Measurements from ENCODE around the gene ATP10D. TPM values are rescaled to one million over a fixed set of nuclear protein-coding genes. Genes with fewer than 3 reads are reported as not detected.

The ATP10D gene
- total RNA-seq (10 to 100 TPM; 13.6 to 70.0 (median 39.2) TPM), polyA plus RNA-seq (10 to 100 TPM in 1 of 3 donors, 1 to 10 TPM in 2; 3.8 to 17.3 (median 5.0) TPM)
- long read RNA-seq, donor 1, partial matches to known transcripts: 0 of 1 reads
- long read RNA-seq, donor 1, other reads (novel, unspliced or antisense): 0 of 1 reads
- long read RNA-seq, donor 2, full-length matches to known transcripts: 1 of 17 reads
- long read RNA-seq, donor 2, partial matches to known transcripts: 16 of 17 reads
- long read RNA-seq, donor 2, other reads (novel, unspliced or antisense): 0 of 17 reads
- long read RNA-seq, donor 3, full-length matches to known transcripts: 1 of 1 reads
- long read RNA-seq, donor 3, partial matches to known transcripts: 0 of 1 reads
- long read RNA-seq, donor 3, other reads (novel, unspliced or antisense): 0 of 1 reads
- long read RNA-seq, donor 4, partial matches to known transcripts: 5 of 6 reads
- long read RNA-seq, donor 4, other reads (novel, unspliced or antisense): 0 of 6 reads
- long read RNA-seq, donor 5, full-length matches to known transcripts: 9 of 25 reads
- long read RNA-seq, donor 5, partial matches to known transcripts: 9 of 25 reads
- long read RNA-seq, donor 5, other reads (novel, unspliced or antisense): 7 of 25 reads
- long read RNA-seq, donor 6, partial matches to known transcripts: 4 of 5 reads
- long read RNA-seq, donor 6, other reads (novel, unspliced or antisense): 1 of 5 reads
- long read RNA-seq, donor 7, full-length matches to known transcripts: 2 of 2 reads
- long read RNA-seq, donor 7, partial matches to known transcripts: 0 of 2 reads
- long read RNA-seq, donor 7, other reads (novel, unspliced or antisense): 0 of 2 reads
- long read RNA-seq, donor 8, partial matches to known transcripts: 20 of 25 reads
- long read RNA-seq, donor 8, other reads (novel, unspliced or antisense): 0 of 25 reads
- long read RNA-seq, donor 9, partial matches to known transcripts: 15 of 16 reads
- long read RNA-seq, donor 9, other reads (novel, unspliced or antisense): 0 of 16 reads
- long read RNA-seq, donor 10, partial matches to known transcripts: 0 of 2 reads
- long read RNA-seq, donor 10, other reads (novel, unspliced or antisense): 0 of 2 reads

GRCh38 chr4:47485047-47485692, at the start of gene ATP10D:
ATP10D (plus strand) TSS chr4:47485275; CDS start chr4:47512541, 27,266 bp downstream.
- peak within 1 kb of the TSS; percentile 50 to 97 (median 93) for H3K27ac ChIP-seq
- H3K36me3 ChIP-seq (replicated peaks in 1 of 2): no peaks in the 10 kb centered on the region
- WGBS, 4 donors: 0 to 1% (median 0%) methylated on average over 23 to 34 of the region's 34 CpGs
- H3K9me3 ChIP-seq (replicated peaks in 1 of 3): peaks cover 0 to 6% (median 0%) of the 10 kb centered on the region in 3 donors
- H3K4me3 ChIP-seq: peak within 1 kb of the TSS in 3 of 4 donors; percentile 15 to 61 (median 53)
- TF ChIP-seq POLR2A (IDR thresholded peaks at IDR 0.05) (peak; percentile 84 to 97), CTCF (IDR thresholded peaks at IDR 0.05) (peak in 3 of 6 experiments; percentile 36 to 47 (median 40))
- H3K27me3 ChIP-seq: no peaks in the 10 kb centered on the region
- intact Hi-C loops (cut with DNase I): loop anchor here (10.0 kb wide), 1 partner anchor 80 kb away; no protein-coding TSS in a partner anchor
- peak; percentile 96 to 98 (median 97) for DNase-seq
- H3K4me1 ChIP-seq (replicated peaks in 1 of 2): peaks cover 6 to 10% of the 10 kb centered on the region in 2 donors

DNA sequence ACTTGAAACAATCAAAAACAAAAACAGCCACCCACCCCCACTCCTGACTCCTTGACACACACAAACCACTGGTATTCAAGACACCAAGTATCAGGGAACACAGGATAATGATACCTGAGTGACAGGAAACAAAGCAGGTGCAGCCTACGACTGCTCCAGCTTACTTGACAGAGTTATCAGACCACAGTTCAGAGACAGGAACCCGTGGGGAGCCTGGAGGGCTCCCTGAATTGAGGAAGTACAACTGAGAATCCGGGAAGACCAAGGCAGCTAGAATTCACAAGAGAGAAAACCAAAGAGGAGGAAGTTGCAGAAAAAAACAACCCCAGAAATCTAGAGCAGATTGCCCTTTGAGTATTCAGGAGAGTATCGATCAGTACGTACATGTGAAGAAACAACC, 42.1 kb upstream of the ATP10D start:
- no peaks in the 10 kb centered on the region for H3K4me1 ChIP-seq (replicated peaks in 1 of 2)
- peak in 3 of 7 donors; percentile 7 to 19 (median 18) for DNase-seq
- intact Hi-C loops (cut with DNase I): no loop called here
- no peak overlapping the region for H3K27ac ChIP-seq
- WGBS, 4 donors: 72 to 84% (median 76%) methylated on average over 5 of the region's 5 CpGs
- H3K36me3 ChIP-seq (replicated peaks in 1 of 2): no peaks in the 10 kb centered on the region
- no peaks in the 10 kb centered on the region for H3K27me3 ChIP-seq
- no peak for TF ChIP-seq POLR2A (IDR thresholded peaks at IDR 0.05)
- TF ChIP-seq CTCF (IDR thresholded peaks at IDR 0.05): no peak
- no peak overlapping the region for H3K4me3 ChIP-seq
- H3K9me3 ChIP-seq (replicated peaks in 1 of 3): no peaks in the 10 kb centered on the region

GRCh38 chr4:47444031-47444430, 41.0 kb upstream of the ATP10D start:
- no peak for DNase-seq
- intact Hi-C loops (cut with DNase I): no loop called here

More at GRCh38 chr4:47444031-47444430, 41.0 kb upstream of the ATP10D start:
- Histone ChIP-seq H3K4me1 (replicated peaks in 1 of 2) (no peaks in the 10 kb centered on the region), H3K27ac (no peak overlapping the region), H3K9me3 (replicated peaks in 1 of 3) (no peaks in the 10 kb centered on the region), H3K27me3 (no peaks in the 10 kb centered on the region), H3K36me3 (replicated peaks in 1 of 2) (no peaks in the 10 kb centered on the region), H3K4me3 (no peak overlapping the region)
- 92 to 96% (median 95%) methylated on average over 2 of the region's 2 CpGs for WGBS, 4 donors
- TF ChIP-seq CTCF (IDR thresholded peaks at IDR 0.05) (no peak), POLR2A (IDR thresholded peaks at IDR 0.05) (no peak)
